Adrenal gland (tissue), 12 donors: ENCODE data around the gene METTL21C. TPM values are rescaled to one million over a fixed set of nuclear protein-coding genes. Genes with fewer than 3 reads are reported as not detected.

ENCODE experiments used
- DNase-seq, 7 donors: peaks; one replicate each; pipeline ENCODE4 v3.0.0-alpha.2; 2019 to 2020
- H3K27ac ChIP-seq, 5 donors: fragments of 200-600 bp; sonication (generic) in 4 of 5; 1 replicate in 3 of 5; 2 replicates in 2 of 5; pipeline versions ENCODE4 v1.5.1 to v1.8.0; 2016 to 2020; ENCODE audit warnings: mild to moderate bottlenecking in 1 of 5
- H3K27me3 ChIP-seq: fragments of 200-600 bp; 2 replicates; pipeline ENCODE4 v1.8.0; 2021
- H3K36me3 ChIP-seq, 2 donors: fragments of 200-600 bp; replicated peaks in 1 of 2; 1 replicate in 1 of 2; 2 replicates in 1 of 2; pipeline versions ENCODE4 v1.5.1 to v1.8.0; 2018 to 2022
- H3K4me1 ChIP-seq, 2 donors: fragments of 200-600 bp; replicated peaks in 1 of 2; 1 replicate in 1 of 2; 2 replicates in 1 of 2; pipeline versions ENCODE4 v1.5.1 to v1.8.0; 2018 to 2021
- H3K4me3 ChIP-seq, 4 donors: fragments of 200-600 bp; sonication (generic) in 3 of 4; one replicate each; pipeline ENCODE4 v1.5.1; 2016 to 2018
- H3K9me3 ChIP-seq, 3 donors: fragments of 200-600 bp; sonication (generic) in 1 of 3; replicated peaks in 1 of 3; 1 replicate in 2 of 3; 2 replicates in 1 of 3; pipeline versions ENCODE4 v1.5.1 to v1.8.0; 2016 to 2021
- CTCF ChIP-seq, 6 experiments: fragments of 450-650 bp in 4 of 6; fragments of 200-600 bp in 2 of 6; sonication (generic) in 1 of 6; IDR thresholded peaks; 1 replicate in 5 of 6; 2 replicates in 1 of 6; pipeline versions ENCODE4 v1.5.1 to v1.8.0; 2016 to 2021; ENCODE audit warnings: antibody characterized with exemption in 6 of 6, mild to moderate bottlenecking in 2 of 6, moderate library complexity in 1 of 6
- POLR2A ChIP-seq, 2 donors: fragments of 450-650 bp; IDR thresholded peaks; one replicate each; pipeline ENCODE4 v1.6.1; 2017; ENCODE audit warnings: antibody characterized with exemption in 2 of 2, mild to moderate bottlenecking in 2 of 2, moderate library complexity in 1 of 2
- WGBS, 4 donors: extraction: QIAGEN DNeasy Blood & Tissue Kit in 2 of 4; methylation state at CpG; one replicate each; pipeline versions ENCODE4 v1.1.5 to v1.1.7; 2013 to 2017; 5-methylcytosine and 5-hydroxymethylcytosine counted together
- intact Hi-C, 2 donors: fragments of 100-400 bp; cut with DNase I; formaldehyde crosslinking; loops; one replicate each; pipeline versions ENCODE4 v1.14.1 to v1.15.0; 2022 to 2023
- polyA plus RNA-seq, 3 donors: library from polyadenylated mRNA; stranded (reverse); fragments of 200-250 nt in 2 of 3; fragments of 350-450 nt in 1 of 3; fragmentation: Illumina TruSeq in 1 of 3; extraction: RNeasy Lipid Tissue Mini Kit (QIAGEN cat#74804) in 1 of 3; gene quantifications; one replicate each; pipeline ENCODE4 v1.2.3, GENCODE V29; 2013 to 2014
- total RNA-seq, 9 donors: library from RNA; depleted of rRNA in 4 of 9; stranded (reverse); fragments of >200 nt in 4 of 9; fragments of 120-200 nt in 1 of 9; fragmentation: NEBNext Ultra II Directional in 1 of 9; extraction: Animal tissue kit (Norgen Biotek cat#: 25700) in 1 of 9; gene quantifications; one replicate each; pipeline versions ENCODE4 v1.1.0 to v1.2.4, GENCODE V29; 2013 to 2023
- donor health status: healthy with polysubstance abuse.
- donor health status: Bipolar disorder and iron deficiency.
- donor health status: DM: yes; HTN: yes; CAD: no.
- donor health status: DM: no; HTN: no; CAD: no.
- donor health status: DM: no; HTN: no; CAD: no.
- donor health status: DM: yes; HTN: yes; CAD: no.

Gene METTL21C
- total and polyA plus RNA-seq, 12 donors = not detected

DNA sequence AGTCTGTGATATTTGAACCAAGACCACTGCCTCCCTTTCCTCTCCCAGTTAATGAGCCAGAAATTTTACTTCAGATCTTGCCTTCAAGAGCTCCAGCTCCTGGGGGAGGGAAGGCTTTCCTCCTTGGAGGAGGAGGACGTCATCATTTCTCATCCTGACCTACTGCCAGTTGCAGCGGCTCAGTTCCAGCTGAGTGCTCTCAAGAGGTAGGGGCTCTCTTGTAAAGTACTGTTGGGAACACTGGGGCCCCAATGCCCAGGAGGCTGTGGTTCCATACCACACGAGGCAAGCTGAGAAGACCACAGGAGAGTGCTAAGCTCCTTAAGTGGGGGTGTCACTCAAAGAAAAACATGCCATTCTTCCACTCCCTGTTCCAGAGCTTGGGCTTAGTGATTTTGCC lies 36.2 kb downstream of the METTL21C start:
- H3K27ac ChIP-seq = no peak overlapping the region
- H3K9me3 ChIP-seq = no peaks in the 10 kb centered on the region
- 79 to 100% (median 87%) methylated on average over 2 to 3 of the region's 3 CpGs for WGBS, 4 donors
- no peak for TF ChIP-seq CTCF (IDR thresholded peaks at IDR 0.05)
- no peak for TF ChIP-seq POLR2A (IDR thresholded peaks at IDR 0.05)
- H3K27me3 ChIP-seq = no peaks in the 10 kb centered on the region
- peaks cover 0 to 7% of the 10 kb centered on the region in 2 donors for H3K36me3 ChIP-seq
- no peaks in the 10 kb centered on the region for H3K4me1 ChIP-seq
- H3K4me3 ChIP-seq = no peak overlapping the region
- no peak for DNase-seq
- intact Hi-C loops = no loop called here

GRCh38 chr13:102657630-102658029 lies 37.2 kb downstream of the METTL21C start:
- DNase-seq = no peak
- Histone ChIP-seq H3K27ac (no peak overlapping the region), H3K9me3 (no peaks in the 10 kb centered on the region), H3K4me1 (no peaks in the 10 kb centered on the region), H3K36me3 (peaks cover 0 to 11% of the 10 kb centered on the region in 2 donors), H3K27me3 (no peaks in the 10 kb centered on the region), H3K4me3 (no peak overlapping the region)
- intact Hi-C loops = no loop called here
- no peak for TF ChIP-seq POLR2A (IDR thresholded peaks at IDR 0.05)
- TF ChIP-seq CTCF (IDR thresholded peaks at IDR 0.05) = peak in 3 of 6 experiments; percentile 7 to 21 (median 20)
- WGBS, 4 donors = 72 to 83% (median 83%) methylated on average over 6 of the region's 6 CpGs

- no peak for DNase-seq
- Histone ChIP-seq H3K36me3 (peaks cover 0 to 18% of the 10 kb centered on the region in 2 donors), H3K27ac (no peak overlapping the region), H3K4me1 (no peaks in the 10 kb centered on the region), H3K9me3 (no peaks in the 10 kb centered on the region), H3K27me3 (no peaks in the 10 kb centered on the region), H3K4me3 (no peak overlapping the region)
- TF ChIP-seq POLR2A (IDR thresholded peaks at IDR 0.05) = no peak
- TF ChIP-seq CTCF (IDR thresholded peaks at IDR 0.05) = no peak
- intact Hi-C loops = no loop called here
- WGBS, 4 donors = 46 to 74% (median 63%) methylated on average over 2 of the region's 2 CpGs
Observed at GRCh38 chr13:102654756-102655155, 40.1 kb downstream of the METTL21C start.

- intact Hi-C loops = no loop called here
- peaks cover 0 to 22% of the 10 kb centered on the region in 2 donors for H3K36me3 ChIP-seq
- TF ChIP-seq POLR2A (IDR thresholded peaks at IDR 0.05) (no peak), CTCF (IDR thresholded peaks at IDR 0.05) (no peak)
- H3K4me3 ChIP-seq = no peak overlapping the region
- no peaks in the 10 kb centered on the region for H3K4me1 ChIP-seq
- no peak overlapping the region for H3K27ac ChIP-seq
- H3K27me3 ChIP-seq = no peaks in the 10 kb centered on the region
- no peaks in the 10 kb centered on the region for H3K9me3 ChIP-seq
- 82 to 90% (median 87%) methylated on average over 5 of the region's 5 CpGs for WGBS, 4 donors
- DNase-seq = no peak
Observed at GRCh38 chr13:102651892-102652291, 43.0 kb downstream of the METTL21C start.
